SU-DHL-6 (cell line): ENCODE measurements around the gene BBS7.

ENCODE experiments used
- H2AFZ ChIP-seq: fragments of 200-600 bp; sonication (generic); 2 replicates; pipeline ENCODE4 v1.6.1; 2014; ENCODE audit warnings: low read depth, mild to moderate bottlenecking, moderate library complexity, mixed read lengths, antibody characterized with exemption, low read length; ENCODE audit not compliant: severe bottlenecking
- H3F3A ChIP-seq: fragments of 200-600 bp; shearing (Covaris generic); 2 replicates; pipeline ENCODE4 v1.6.0; 2016; ENCODE audit warnings: antibody characterized with exemption, mild to moderate bottlenecking; ENCODE audit not compliant: insufficient read depth
- H3K27ac ChIP-seq: fragments of 200-600 bp; sonication (generic); 2 replicates; pipeline ENCODE4 v1.5.1; 2016; ENCODE audit warnings: low read depth, mild to moderate bottlenecking, low read length, moderate library complexity, mixed read lengths
- H3K27me3 ChIP-seq: fragments of 200-600 bp; sonication (generic), shearing (Covaris generic); 2 replicates; pipeline ENCODE4 v1.6.0; 2014; ENCODE audit warnings: mild to moderate bottlenecking, low read length
- H3K36me3 ChIP-seq: fragments of 200-600 bp; sonication (generic); 2 replicates; pipeline ENCODE4 v1.6.1; 2014; ENCODE audit warnings: mild to moderate bottlenecking, low read length, mixed read lengths
- H3K4me2 ChIP-seq: fragments of 300-600, 200-600 bp; shearing (Covaris generic), sonication (generic); 2 replicates; pipeline ENCODE4 v1.6.0; 2014; ENCODE audit warnings: low read length, low read depth, mild to moderate bottlenecking; ENCODE audit not compliant: poor library complexity, severe bottlenecking
- H3K4me3 ChIP-seq: fragments of 200-600 bp; sonication (generic); 2 replicates; pipeline ENCODE4 v1.5.1; 2014; ENCODE audit warnings: antibody characterized with exemption, low read length, mild to moderate bottlenecking, mixed read lengths; ENCODE audit not compliant: insufficient read depth, poor library complexity, severe bottlenecking
- H3K79me2 ChIP-seq: fragments of 200-600 bp; sonication (generic); 2 replicates; pipeline ENCODE4 v1.6.1; 2014; ENCODE audit warnings: mild to moderate bottlenecking, low read length, moderate library complexity; ENCODE audit not compliant: insufficient read depth
- H3K9ac ChIP-seq: fragments of 200-600 bp; sonication (generic); 2 replicates; pipeline ENCODE4 v1.7.0; 2014; ENCODE audit warnings: mild to moderate bottlenecking, low read length
- H3K9me2 ChIP-seq: fragments of 200-600 bp; sonication (generic); replicated peaks from 2 replicates; pipeline ENCODE4 v1.6.1; 2014; ENCODE audit warnings: low read length; ENCODE audit not compliant: insufficient read depth
- H3K9me3 ChIP-seq: fragments of 200-600 bp; sonication (generic); 2 replicates; pipeline ENCODE4 v1.6.1; 2014; ENCODE audit warnings: low read length, mixed read lengths; ENCODE audit not compliant: insufficient read depth
- H4K20me1 ChIP-seq: fragments of 200-600 bp; sonication (generic); 2 replicates; pipeline ENCODE4 v1.6.1; 2014; ENCODE audit warnings: low read depth, mild to moderate bottlenecking, antibody characterized with exemption, low read length, moderate library complexity, mixed read lengths
- EZH2phosphoT487 ChIP-seq: fragments of 200-600 bp; sonication (generic), shearing (Covaris generic); conservative IDR thresholded peaks from 2 replicates; pipeline ENCODE4 v1.6.1; 2018; ENCODE audit warnings: mild to moderate bottlenecking, antibody characterized with exemption, low read length, moderate library complexity, mixed read lengths
- TF ChIP-seq, protein P1 (sequence below): fragments of 200-600 bp; sonication (generic); IDR thresholded peaks from one replicate; pipeline ENCODE4 v1.5.1; 2017; ENCODE audit warnings: antibody characterized with exemption, mild to moderate bottlenecking, low read length, moderate library complexity; ENCODE audit not compliant: insufficient read depth, poor library complexity, severe bottlenecking

The BBS7 gene

GRCh38 chr4:121788896-121789295, 81.4 kb downstream of the BBS7 start:
- TF ChIP-seq, protein P1, sequence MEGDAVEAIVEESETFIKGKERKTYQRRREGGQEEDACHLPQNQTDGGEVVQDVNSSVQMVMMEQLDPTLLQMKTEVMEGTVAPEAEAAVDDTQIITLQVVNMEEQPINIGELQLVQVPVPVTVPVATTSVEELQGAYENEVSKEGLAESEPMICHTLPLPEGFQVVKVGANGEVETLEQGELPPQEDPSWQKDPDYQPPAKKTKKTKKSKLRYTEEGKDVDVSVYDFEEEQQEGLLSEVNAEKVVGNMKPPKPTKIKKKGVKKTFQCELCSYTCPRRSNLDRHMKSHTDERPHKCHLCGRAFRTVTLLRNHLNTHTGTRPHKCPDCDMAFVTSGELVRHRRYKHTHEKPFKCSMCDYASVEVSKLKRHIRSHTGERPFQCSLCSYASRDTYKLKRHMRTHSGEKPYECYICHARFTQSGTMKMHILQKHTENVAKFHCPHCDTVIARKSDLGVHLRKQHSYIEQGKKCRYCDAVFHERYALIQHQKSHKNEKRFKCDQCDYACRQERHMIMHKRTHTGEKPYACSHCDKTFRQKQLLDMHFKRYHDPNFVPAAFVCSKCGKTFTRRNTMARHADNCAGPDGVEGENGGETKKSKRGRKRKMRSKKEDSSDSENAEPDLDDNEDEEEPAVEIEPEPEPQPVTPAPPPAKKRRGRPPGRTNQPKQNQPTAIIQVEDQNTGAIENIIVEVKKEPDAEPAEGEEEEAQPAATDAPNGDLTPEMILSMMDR: no peak
- TF ChIP-seq EZH2phosphoT487: no peak
- H3K9me2 ChIP-seq: no peaks in the 10 kb centered on the region
- H3K9me3 ChIP-seq: no peaks in the 10 kb centered on the region
- no peaks in the 10 kb centered on the region for H4K20me1 ChIP-seq
- no peak overlapping the region for H3K4me2 ChIP-seq
- H3K9ac ChIP-seq: no peak overlapping the region
- no peak overlapping the region for H2AFZ ChIP-seq
- H3K27me3 ChIP-seq: no peaks in the 10 kb centered on the region
- no peaks in the 10 kb centered on the region for H3K79me2 ChIP-seq
- H3K4me3 ChIP-seq: no peak overlapping the region
- H3K27ac ChIP-seq: no peak overlapping the region
- no peaks in the 10 kb centered on the region for H3F3A ChIP-seq
- H3K36me3 ChIP-seq: no peaks in the 10 kb centered on the region

DNA sequence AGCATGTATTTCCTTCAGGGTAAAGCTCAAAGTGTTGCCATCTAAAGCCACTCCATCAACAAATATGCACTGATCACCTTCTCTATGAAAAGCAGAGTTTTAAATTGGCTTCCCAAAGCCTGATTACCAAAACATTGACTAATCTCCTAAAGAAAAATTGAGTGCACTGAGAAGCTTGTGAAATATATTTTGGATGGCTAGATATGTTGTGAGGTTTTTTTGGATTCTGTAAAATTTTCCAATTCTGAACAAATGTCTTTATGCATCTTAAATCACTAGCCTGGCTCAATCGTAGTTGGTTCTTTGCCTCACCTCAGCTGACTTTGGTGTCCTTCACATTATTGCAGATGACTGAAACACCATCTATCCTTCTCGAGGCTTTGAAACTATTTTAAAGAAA, 84.1 kb downstream of the BBS7 start:
- H3F3A ChIP-seq: no peaks in the 10 kb centered on the region
- H3K9me3 ChIP-seq: no peaks in the 10 kb centered on the region

GRCh38 chr4:121785479-121785878, 84.8 kb downstream of the BBS7 start:
- Histone ChIP-seq H4K20me1 (no peaks in the 10 kb centered on the region), H3K9ac (no peak overlapping the region), H3K9me2 (no peaks in the 10 kb centered on the region), H3K27me3 (no peaks in the 10 kb centered on the region), H2AFZ (no peak overlapping the region), H3K36me3 (no peaks in the 10 kb centered on the region), H3F3A (no peaks in the 10 kb centered on the region), H3K27ac (no peak overlapping the region), H3K79me2 (no peaks in the 10 kb centered on the region), H3K4me2 (no peak overlapping the region), H3K9me3 (no peaks in the 10 kb centered on the region), H3K4me3 (no peak overlapping the region)
- TF ChIP-seq, protein P1: no peak
- no peak for TF ChIP-seq EZH2phosphoT487

More for the DNA sequence above, 84.1 kb downstream of the BBS7 start:
- TF ChIP-seq EZH2phosphoT487: no peak
- TF ChIP-seq, protein P1: no peak
- Histone ChIP-seq H3K4me3 (no peak overlapping the region), H3K36me3 (no peaks in the 10 kb centered on the region), H4K20me1 (no peaks in the 10 kb centered on the region), H3K4me2 (no peak overlapping the region), H3K79me2 (no peaks in the 10 kb centered on the region), H3K9ac (no peak overlapping the region), H2AFZ (no peak overlapping the region), H3K27me3 (no peaks in the 10 kb centered on the region), H3K9me2 (no peaks in the 10 kb centered on the region), H3K27ac (no peak overlapping the region)

- no peaks in the 10 kb centered on the region for H3K27me3 ChIP-seq
- no peaks in the 10 kb centered on the region for H3F3A ChIP-seq
- no peak overlapping the region for H3K4me2 ChIP-seq
- no peaks in the 10 kb centered on the region for H3K36me3 ChIP-seq
- no peaks in the 10 kb centered on the region for H3K79me2 ChIP-seq
- H3K9me3 ChIP-seq: no peaks in the 10 kb centered on the region
- H4K20me1 ChIP-seq: no peaks in the 10 kb centered on the region
- H2AFZ ChIP-seq: no peak overlapping the region
- H3K27ac ChIP-seq: no peak overlapping the region
- no peak overlapping the region for H3K4me3 ChIP-seq
- H3K9me2 ChIP-seq: no peaks in the 10 kb centered on the region
- H3K9ac ChIP-seq: no peak overlapping the region
- TF ChIP-seq, protein P1: no peak
- TF ChIP-seq EZH2phosphoT487: no peak
These were observed 85.3 kb downstream of the BBS7 start for GRCh38 chr4:121784975-121785374.
